Measurements from ENCODE around the gene PRB4. TPM values are rescaled to one million over a fixed set of nuclear protein-coding genes. Genes with fewer than 3 reads are reported as not detected.

Gene PRB4
- total RNA-seq, result not detected in 2 replicates

GRCh38 chr12:11310336-11310735 is at the start of gene PRB4:
Gene PRB4, minus strand, starts transcription at chr12:11310436. Its CDS starts 38 bp downstream, at chr12:11310398.

GRCh38 chr12:11269607-11270006 is 40.6 kb downstream of the PRB4 start, which contains the start of gene PRB3:
Gene PRB3, minus strand, starts transcription at chr12:11269707. Its CDS starts 38 bp downstream, at chr12:11269669.

Other genes starting within 250 kb of the PRB4 start
- gene TAS2R46, start 248.1 kb downstream of the PRB4 start, total RNA-seq, result 0.85 and 0.96 TPM in 2 replicates
- gene TAS2R43, start 218.1 kb downstream of the PRB4 start, total RNA-seq, result 0.96 TPM in 1 of 2 replicates, not detected in the other
- 1.2 and 2.8 TPM in 2 replicates for gene TAS2R30, start 175.8 kb downstream of the PRB4 start, total RNA-seq
- 3.9 and 5.5 TPM in 2 replicates for gene SMIM10L1, start 139.2 kb downstream of the PRB4 start, total RNA-seq
- not detected in 2 replicates for gene TAS2R42, start 123.5 kb downstream of the PRB4 start, total RNA-seq
- not detected in 2 replicates for gene PRB3, start 40.7 kb downstream of the PRB4 start, total RNA-seq
- not detected in 2 replicates for gene PRB2, start 85.1 kb upstream of the PRB4 start, total RNA-seq